ENCODE data around the gene LRRC46.

LRRC46 gene

GRCh38 chr17:47808830-47809480, 22.5 kb upstream of the LRRC46 start:
- no peak for DNase-seq (ENCODE audit: low spot score)

- DNase-seq (ENCODE audit: low spot score) = peak; percentile 38
These were observed 21.2 kb upstream of the LRRC46 start for GRCh38 chr17:47810200-47810821.

GRCh38 chr17:47810901-47811635, 20.4 kb upstream of the LRRC46 start:
- no peak for DNase-seq (ENCODE audit: low spot score)

GRCh38 chr17:47811709-47812108, 19.8 kb upstream of the LRRC46 start:
- no peak for DNase-seq (ENCODE audit: low spot score)

GRCh38 chr17:47812146-47812920, 19.1 kb upstream of the LRRC46 start:
- DNase-seq (ENCODE audit: low spot score) = no peak

GRCh38 chr17:47813077-47813476, 18.4 kb upstream of the LRRC46 start:
- no peak for DNase-seq (ENCODE audit: low spot score)

GRCh38 chr17:47813512-47814031, 17.9 kb upstream of the LRRC46 start:
- no peak for DNase-seq (ENCODE audit: low spot score)

GRCh38 chr17:47815106-47815918, 16.2 kb upstream of the LRRC46 start:
- DNase-seq (ENCODE audit: low spot score) = no peak

- no peak for DNase-seq (ENCODE audit: low spot score)
These were observed 15.2 kb upstream of the LRRC46 start for GRCh38 chr17:47816111-47816735.

- DNase-seq (ENCODE audit: low spot score) = no peak
These were observed 14.5 kb upstream of the LRRC46 start for GRCh38 chr17:47816947-47817346.

- no peak for DNase-seq (ENCODE audit: low spot score)
These were observed 13.3 kb upstream of the LRRC46 start for GRCh38 chr17:47818002-47818695.

GRCh38 chr17:47819475-47819874, 12.0 kb upstream of the LRRC46 start:
- no peak for DNase-seq (ENCODE audit: low spot score)

GRCh38 chr17:47820033-47820789, 11.3 kb upstream of the LRRC46 start:
- no peak for DNase-seq (ENCODE audit: low spot score)

- no peak for DNase-seq (ENCODE audit: low spot score)
These were observed 10.4 kb upstream of the LRRC46 start for GRCh38 chr17:47821031-47821423.

- peak; percentile 93 for DNase-seq (ENCODE audit: low spot score)
These were observed 9.8 kb upstream of the LRRC46 start, which contains the start of gene OSBPL7 for GRCh38 chr17:47821424-47822391. TSS of gene OSBPL7 (minus strand) at chr17:47821794. CDS start at chr17:47820278, 1,516 bp downstream.

- DNase-seq (ENCODE audit: low spot score) = no peak
These were observed 8.7 kb upstream of the LRRC46 start for GRCh38 chr17:47822785-47823184.

GRCh38 chr17:47823519-47823918, 8.0 kb upstream of the LRRC46 start:
- DNase-seq (ENCODE audit: low spot score) = no peak

GRCh38 chr17:47829870-47830269, 1.6 kb upstream of the LRRC46 start:
- DNase-seq (ENCODE audit: low spot score) = no peak

All from kidney capillary endothelial cell (primary cell).